DND-41 (cell line): ENCODE data around the gene COA1.
A peak's percentile ranks its signal among the peaks of the same experiment; 100 is the strongest.

Experiments
- CTCF ChIP-seq: IDR thresholded peaks from 2 replicates; pipeline ENCODE4 v1.5.1; 2012; ENCODE audit warnings: borderline replicate concordance, low read length, moderate library complexity, mild to moderate bottlenecking; ENCODE audit not compliant: poor library complexity, severe bottlenecking; ENCODE audit errors: extremely low read depth
- EZH2 ChIP-seq: IDR thresholded peaks from 3 replicates; pipeline ENCODE4 v1.6.1; 2012; ENCODE audit warnings: borderline replicate concordance, low read depth, mild to moderate bottlenecking, moderate library complexity, low read length, inconsistent platforms; ENCODE audit not compliant: severe bottlenecking

GRCh38 chr7:43758822-43759683, 29.7 kb upstream of the COA1 start:
- TF ChIP-seq CTCF (no peak), EZH2 (peak; percentile 41)
